Muscle of leg (tissue), 11 donors: Measurements from ENCODE around the gene EMILIN2. TPM values are rescaled to one million over a fixed set of nuclear protein-coding genes. Genes with fewer than 3 reads are reported as not detected.
"Not testable (repeated sequence)": the region's sequence is repeated elsewhere in the genome, so short reads cannot be mapped to it uniquely, and the experiment has no call there.

ENCODE experiments used
- DNase-seq: peaks from one replicate; pipeline ENCODE4 v3.0.0; 2013
- H3K27ac ChIP-seq: one replicate; pipeline ENCODE4 v1.5.1; 2013; ENCODE audit warnings: mild to moderate bottlenecking, low read length, control low read depth
- H3K27me3 ChIP-seq: one replicate; pipeline ENCODE4 v1.6.1; 2013; ENCODE audit warnings: low read length; ENCODE audit not compliant: control insufficient read depth, insufficient read depth
- H3K36me3 ChIP-seq: one replicate; pipeline ENCODE4 v1.6.1; 2013; ENCODE audit warnings: low read length; ENCODE audit not compliant: control insufficient read depth, insufficient read depth
- H3K4me1 ChIP-seq: one replicate; pipeline ENCODE4 v1.6.1; 2013; ENCODE audit warnings: low read length; ENCODE audit not compliant: control insufficient read depth, insufficient read depth
- H3K4me3 ChIP-seq: one replicate; pipeline ENCODE4 v1.5.1; 2013; ENCODE audit warnings: low read length, control low read depth
- H3K9me3 ChIP-seq: replicated peaks from 2 replicates; pipeline ENCODE4 v1.6.1; 2013; ENCODE audit warnings: low read depth, low read length; ENCODE audit not compliant: control insufficient read depth
- WGBS: methylation state at CpG from one replicate; pipeline ENCODE4 v1.1.5; 2013; ENCODE audit warnings: missing lambda C conversion rate; ENCODE audit not compliant: insufficient coverage; 5-methylcytosine and 5-hydroxymethylcytosine counted together
- polyA plus RNA-seq, 8 donors: library from polyadenylated mRNA; unstranded; fragments of 120-200 nt; gene quantifications; one replicate each; pipeline versions ENCODE4 v1.2.1 to v1.2.3, GENCODE V29; 2013; ENCODE audit warnings: inconsistent platforms in 1 of 8, low replicate concordance in 1 of 8; ENCODE audit not compliant: insufficient read length in 8 of 8, insufficient read depth in 1 of 8
- total RNA-seq: library from RNA; stranded (reverse); fragments of 120-200 nt; gene quantifications from one replicate; pipeline ENCODE4 v1.2.4, GENCODE V29; 2013

EMILIN2 gene
- total and polyA plus RNA-seq, 9 donors = 23.0 to 46.7 (median 30.2) TPM

DNA sequence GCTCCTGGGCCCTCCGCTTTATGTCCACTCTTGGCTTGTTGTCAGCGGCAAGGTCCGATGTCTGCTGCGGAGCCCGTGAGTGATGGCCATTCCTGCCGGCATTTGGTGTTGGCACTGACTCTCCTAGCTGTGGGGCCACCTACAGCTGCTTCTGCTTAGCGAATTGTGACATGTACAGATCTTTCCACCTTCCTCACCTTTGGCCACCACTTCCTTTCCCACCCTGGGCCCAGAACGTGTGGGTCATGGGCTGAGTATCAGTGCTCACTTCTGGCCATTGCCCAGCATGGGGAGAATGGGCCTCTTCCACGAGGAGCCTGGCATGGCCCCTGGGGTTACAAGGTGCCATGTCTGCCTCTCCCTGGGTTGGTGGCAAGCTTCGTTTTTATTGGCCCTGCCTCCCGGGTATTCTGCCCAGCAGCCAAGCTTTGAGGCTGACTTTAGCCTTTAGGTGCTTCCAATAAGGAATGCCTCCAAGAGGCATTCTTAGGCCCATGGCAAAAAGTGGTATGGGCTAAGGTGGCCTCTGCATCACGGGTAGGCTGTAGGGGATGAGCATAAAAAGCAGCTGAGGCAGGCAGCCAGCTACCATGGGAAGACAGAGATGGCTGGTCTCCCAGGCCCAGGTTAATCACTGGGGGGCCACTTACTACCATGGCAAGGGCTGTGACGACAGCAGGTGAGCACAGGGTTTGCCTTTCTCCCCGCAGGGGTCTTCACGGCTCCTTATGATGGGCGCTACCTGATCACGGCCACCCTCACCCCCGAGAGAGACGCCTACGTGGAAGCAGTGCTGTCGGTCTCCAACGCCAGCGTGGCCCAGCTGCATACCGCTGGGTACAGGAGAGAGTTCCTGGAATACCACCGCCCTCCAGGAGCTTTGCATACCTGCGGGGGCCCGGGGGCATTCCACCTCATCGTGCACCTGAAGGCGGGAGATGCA is 65.8 kb downstream of the EMILIN2 start:
- DNase-seq = no peak
- Histone ChIP-seq H3K27me3 (no peaks in the 10 kb centered on the region), H3K4me1 (peaks cover 41% of the 10 kb centered on the region), H3K9me3 (no peaks in the 10 kb centered on the region), H3K27ac (no peak overlapping the region), H3K36me3 (peaks cover 57% of the 10 kb centered on the region), H3K4me3 (no peak overlapping the region)
- WGBS = 87% methylated on average over 25 of the region's 29 CpGs

GRCh38 chr18:2913398-2914005 is 66.7 kb downstream of the EMILIN2 start:
- 43% methylated on average over 16 of the region's 17 CpGs for WGBS
- Histone ChIP-seq H3K36me3 (peaks cover 65% of the 10 kb centered on the region), H3K27ac (peak overlapping the region; percentile 62), H3K27me3 (no peaks in the 10 kb centered on the region), H3K9me3 (no peaks in the 10 kb centered on the region), H3K4me3 (no peak overlapping the region), H3K4me1 (peaks cover 42% of the 10 kb centered on the region)
- DNase-seq = no peak

- 28% methylated on average over 14 of the region's 17 CpGs for WGBS
- H3K36me3 ChIP-seq = peaks cover 69% of the 10 kb centered on the region
- peak overlapping the region; percentile 90 for H3K27ac ChIP-seq
- peak; percentile 96 for DNase-seq
- no peak overlapping the region for H3K4me3 ChIP-seq
- H3K9me3 ChIP-seq = no peaks in the 10 kb centered on the region
- no peaks in the 10 kb centered on the region for H3K27me3 ChIP-seq
- peaks cover 42% of the 10 kb centered on the region for H3K4me1 ChIP-seq
Observed at GRCh38 chr18:2914185-2914880, 67.5 kb downstream of the EMILIN2 start.

DNA sequence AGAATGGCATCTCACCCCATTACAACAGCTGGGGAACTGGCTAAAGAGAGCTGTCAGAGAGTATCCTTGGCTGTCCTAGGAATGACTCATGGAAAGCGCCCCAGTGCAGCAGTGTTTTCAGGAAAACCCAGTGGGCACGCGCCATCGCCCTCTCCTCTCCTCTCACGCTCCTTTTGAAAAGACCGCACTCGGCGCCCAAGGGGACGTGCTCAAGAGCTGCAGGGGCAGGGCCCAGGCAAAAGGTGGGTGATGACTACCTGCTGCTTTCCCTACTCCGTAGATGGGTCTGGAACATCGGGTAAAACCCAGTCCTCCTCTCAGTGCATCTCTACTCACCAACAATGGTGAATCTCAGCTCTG is 68.1 kb downstream of the EMILIN2 start:
- H3K27ac ChIP-seq = peak overlapping the region; percentile 90
- DNase-seq = peak; percentile 76

DNA sequence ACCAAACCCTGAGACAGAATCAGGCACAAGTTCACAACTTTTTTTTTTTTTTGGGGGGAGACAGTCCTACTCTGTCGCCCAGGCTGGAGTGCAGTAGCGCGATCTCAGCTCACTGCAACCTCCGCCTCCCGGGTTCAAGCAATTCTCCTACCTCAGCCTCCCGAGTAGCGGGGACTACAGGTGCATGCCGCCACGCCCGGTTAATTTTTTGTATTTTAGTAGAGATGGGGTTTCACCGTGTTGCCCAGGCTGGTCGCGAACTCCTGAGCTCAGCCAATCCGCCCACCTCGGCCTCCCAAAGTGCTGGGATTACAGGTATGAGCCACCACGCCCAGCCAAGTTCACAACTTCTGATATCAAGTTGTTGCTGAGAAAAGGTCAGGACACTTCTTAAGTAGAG is 68.7 kb downstream of the EMILIN2 start:
- WGBS = 100% methylated on average over 4 of the region's 16 CpGs
- DNase-seq, H3K4me3 ChIP-seq, H3K27me3 ChIP-seq, H3K9me3 ChIP-seq, H3K27ac ChIP-seq: not testable (repeated sequence)
- Histone ChIP-seq H3K36me3 (peaks cover 72% of the 10 kb centered on the region), H3K4me1 (peaks cover 46% of the 10 kb centered on the region)

More for the DNA sequence above, 68.1 kb downstream of the EMILIN2 start:
- Histone ChIP-seq H3K4me3 (no peak overlapping the region), H3K27me3 (no peaks in the 10 kb centered on the region), H3K9me3 (no peaks in the 10 kb centered on the region), H3K4me1 (peaks cover 46% of the 10 kb centered on the region), H3K36me3 (peaks cover 70% of the 10 kb centered on the region)
- WGBS = 77% methylated on average over 10 of the region's 11 CpGs

GRCh38 chr18:2916184-2916583 is 69.4 kb downstream of the EMILIN2 start:
- no peak for DNase-seq
- 88% methylated on average over 4 of the region's 7 CpGs for WGBS
- H3K27ac ChIP-seq = no peak overlapping the region
- H3K27me3 ChIP-seq = no peaks in the 10 kb centered on the region
- H3K4me3 ChIP-seq = no peak overlapping the region
- H3K36me3 ChIP-seq = peaks cover 72% of the 10 kb centered on the region
- peaks cover 46% of the 10 kb centered on the region for H3K4me1 ChIP-seq
- no peaks in the 10 kb centered on the region for H3K9me3 ChIP-seq

DNA sequence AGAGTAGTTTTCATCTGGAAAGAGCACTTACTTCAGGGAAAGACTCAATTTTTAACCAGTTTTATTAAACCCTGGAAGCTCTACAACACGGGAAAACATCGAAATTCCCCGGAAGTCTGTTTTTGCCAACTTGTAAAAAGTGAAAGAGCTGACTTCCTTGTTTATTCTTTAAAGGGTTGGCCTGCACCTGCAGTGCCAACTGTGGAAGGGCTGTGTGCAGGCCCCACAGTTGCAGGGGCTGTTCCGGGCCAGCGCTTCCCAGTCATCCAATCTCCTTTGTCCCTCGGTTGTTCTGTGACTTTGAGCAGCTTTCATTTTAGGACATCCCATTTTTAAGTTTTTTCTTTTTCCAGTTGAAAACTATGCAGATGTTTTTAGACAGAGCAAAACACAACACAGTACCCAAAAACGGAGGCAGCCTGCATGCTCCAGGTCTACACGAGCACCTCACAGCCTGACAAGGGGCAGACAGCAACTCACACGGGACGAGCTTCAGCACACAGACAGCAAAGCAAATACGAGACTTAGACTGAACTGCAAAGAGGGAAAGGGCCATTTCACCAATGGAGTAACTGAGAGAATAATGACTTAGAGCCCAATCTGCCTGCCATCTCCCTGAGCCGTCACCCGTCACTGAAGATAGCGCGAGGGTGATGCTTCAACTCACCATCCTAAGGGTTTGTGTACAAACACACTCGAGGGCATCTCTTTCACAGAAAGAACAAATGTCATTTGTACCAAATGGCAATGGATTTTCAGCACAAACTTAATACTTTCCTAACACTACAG is 70.6 kb downstream of the EMILIN2 start:
- Histone ChIP-seq H3K4me1 (peaks cover 44% of the 10 kb centered on the region), H3K9me3 (no peaks in the 10 kb centered on the region), H3K4me3 (no peak overlapping the region), H3K27me3 (no peaks in the 10 kb centered on the region), H3K27ac (no peak overlapping the region), H3K36me3 (peaks cover 76% of the 10 kb centered on the region)
- WGBS = 64% methylated on average over 13 of the region's 16 CpGs
- no peak for DNase-seq

DNA sequence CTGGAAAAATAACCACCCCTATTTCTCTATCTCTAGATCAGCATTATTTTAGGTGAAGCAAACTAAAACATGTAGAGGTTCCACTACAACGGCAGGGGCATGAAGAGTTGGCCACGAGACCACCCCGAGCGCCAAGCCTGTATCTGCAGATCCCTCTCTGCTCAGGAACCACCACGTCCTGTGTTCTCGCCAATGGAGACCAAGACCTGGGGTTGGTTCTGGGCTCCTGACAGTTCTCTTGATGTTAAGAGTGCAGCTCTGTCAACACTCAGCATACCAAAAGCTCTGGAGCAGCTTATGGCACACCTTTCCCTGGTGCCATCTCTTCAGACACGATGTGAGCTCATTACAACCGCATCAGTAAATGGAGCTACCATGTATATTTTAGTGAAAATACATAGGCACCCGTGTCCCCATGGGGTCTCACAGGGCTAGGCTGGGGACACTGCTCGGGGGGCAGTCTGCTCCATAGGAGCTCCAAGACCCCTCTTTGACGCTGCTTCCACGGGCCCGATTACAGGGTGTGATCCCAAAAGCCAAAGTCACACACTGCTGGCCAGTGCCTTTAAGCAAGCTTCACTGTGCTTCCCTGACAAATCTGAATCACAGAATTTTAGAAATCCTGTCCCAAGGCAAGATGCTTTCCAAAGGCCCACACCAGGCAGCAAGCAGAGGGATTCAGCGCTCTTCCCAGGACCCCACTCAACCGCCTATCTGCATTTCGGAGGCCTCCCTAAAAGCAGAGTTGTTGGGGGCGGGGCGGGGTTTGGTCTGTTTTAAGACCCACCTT is 72.2 kb downstream of the EMILIN2 start:
- Histone ChIP-seq H3K27ac (no peak overlapping the region), H3K4me1 (peaks cover 30% of the 10 kb centered on the region), H3K9me3 (no peaks in the 10 kb centered on the region), H3K27me3 (no peaks in the 10 kb centered on the region), H3K4me3 (no peak overlapping the region), H3K36me3 (peaks cover 72% of the 10 kb centered on the region)
- no peak for DNase-seq
- 98% methylated on average over 11 of the region's 18 CpGs for WGBS

GRCh38 chr18:2919600-2919999 is 72.8 kb downstream of the EMILIN2 start:
- 72% methylated on average over 4 of the region's 5 CpGs for WGBS
- no peak overlapping the region for H3K4me3 ChIP-seq
- no peaks in the 10 kb centered on the region for H3K9me3 ChIP-seq
- H3K4me1 ChIP-seq = peaks cover 25% of the 10 kb centered on the region
- H3K27ac ChIP-seq = no peak overlapping the region
- H3K36me3 ChIP-seq = peaks cover 78% of the 10 kb centered on the region
- H3K27me3 ChIP-seq = no peaks in the 10 kb centered on the region
- DNase-seq = no peak
